GM19193 (cell line): ENCODE measurements around the gene C14orf93.

Source experiments
- POLR2A ChIP-seq: IDR thresholded peaks from 4 replicates; pipeline ENCODE4 v1.6.1; 2011; ENCODE audit not compliant: insufficient read depth, insufficient read length; ENCODE audit errors: extremely low read depth

C14orf93 gene

GRCh38 chr14:23034498-23035302, 24.8 kb upstream of the C14orf93 start, which contains the start of gene PSMB5:
Gene PSMB5 (minus strand): TSS chr14:23034900. CDS start chr14:23034881, 19 bp downstream.
- peak; percentile 86 for TF ChIP-seq POLR2A

GRCh38 chr14:23033801-23034497, 24.0 kb upstream of the C14orf93 start:
- TF ChIP-seq POLR2A = no peak

- no peak for TF ChIP-seq POLR2A
Measured at GRCh38 chr14:23033251-23033727, 23.3 kb upstream of the C14orf93 start.

GRCh38 chr14:23030936-23031335, 21.0 kb upstream of the C14orf93 start:
- no peak for TF ChIP-seq POLR2A

GRCh38 chr14:23028799-23029198, 18.9 kb upstream of the C14orf93 start:
- no peak for TF ChIP-seq POLR2A

GRCh38 chr14:23025151-23025814, 15.3 kb upstream of the C14orf93 start:
- no peak for TF ChIP-seq POLR2A

GRCh38 chr14:23024612-23025075, 14.7 kb upstream of the C14orf93 start:
- no peak for TF ChIP-seq POLR2A

GRCh38 chr14:23023795-23024152, 13.8 kb upstream of the C14orf93 start:
- TF ChIP-seq POLR2A = no peak

GRCh38 chr14:23023022-23023794, 13.3 kb upstream of the C14orf93 start:
- TF ChIP-seq POLR2A = no peak

- no peak for TF ChIP-seq POLR2A
Measured at GRCh38 chr14:23021889-23022442, 12.0 kb upstream of the C14orf93 start.

GRCh38 chr14:23021434-23021833, 11.5 kb upstream of the C14orf93 start:
- no peak for TF ChIP-seq POLR2A

- TF ChIP-seq POLR2A = no peak
Measured at GRCh38 chr14:23020143-23021128, 10.5 kb upstream of the C14orf93 start.

- no peak for TF ChIP-seq POLR2A
Measured at GRCh38 chr14:23018107-23018506, 8.2 kb upstream of the C14orf93 start.

- no peak for TF ChIP-seq POLR2A
Measured at GRCh38 chr14:23017091-23017490, 7.1 kb upstream of the C14orf93 start.

- no peak for TF ChIP-seq POLR2A
Measured at GRCh38 chr14:23015618-23016017, 5.7 kb upstream of the C14orf93 start.
